K562 (cell line): ENCODE data around the gene NAT14. TPM values are rescaled to one million over a fixed set of nuclear protein-coding genes. Genes with fewer than 3 reads are reported as not detected.
A peak's percentile ranks its signal among the peaks of the same experiment; 100 is the strongest.

Experiments used
- CBFB ChIP-seq: sonication (generic); formaldehyde crosslinking; IDR thresholded peaks from 2 replicates; pipeline ENCODE4 v1.4.0; 2020; ENCODE audit warnings: mild to moderate bottlenecking, missing genetic modification reagents
- HNRNPL ChIP-seq: fragments of 200-400 bp; formaldehyde crosslinking; IDR thresholded peaks from 2 replicates; pipeline ENCODE4 v1.6.1; 2017; ENCODE audit warnings: low read depth, mild to moderate bottlenecking, low read length
- MCM2 ChIP-seq: fragments of 450-650 bp; IDR thresholded peaks from 2 replicates; pipeline ENCODE4 v1.6.1; 2017; ENCODE audit warnings: low read depth, mild to moderate bottlenecking
- NCOA6 ChIP-seq: fragments of 450-650 bp; IDR thresholded peaks from 2 replicates; pipeline ENCODE4 v1.6.1; 2017; ENCODE audit warnings: mild to moderate bottlenecking
- NFATC3 ChIP-seq: fragments of 450-650 bp; IDR thresholded peaks from 2 replicates; pipeline ENCODE4 v1.6.1; 2017; ENCODE audit warnings: mild to moderate bottlenecking
- POLR2AphosphoS5 ChIP-seq: IDR thresholded peaks from 2 replicates; pipeline ENCODE4 v1.6.1; 2011; ENCODE audit warnings: mild to moderate bottlenecking, low read depth, low read length, moderate library complexity; ENCODE audit not compliant: control insufficient read depth, insufficient read depth
- POLR3A ChIP-seq: IDR thresholded peaks from 2 replicates; pipeline ENCODE4 v1.6.1; 2011; ENCODE audit warnings: borderline replicate concordance, mild to moderate bottlenecking, moderate library complexity; ENCODE audit not compliant: insufficient read length, insufficient read depth; ENCODE audit errors: extremely low read depth
- SIX5 ChIP-seq, 2 experiments: IDR thresholded peaks; 2 replicates each; pipeline ENCODE4 v1.6.1; 2011; ENCODE audit warnings: low read length in 2 of 2, borderline replicate concordance in 1 of 2, low read depth in 1 of 2, mild to moderate bottlenecking in 1 of 2, moderate library complexity in 1 of 2; ENCODE audit not compliant: insufficient read depth in 1 of 2
- SMARCB1 ChIP-seq: IDR thresholded peaks from 2 replicates; pipeline ENCODE4 v1.6.1; 2011; ENCODE audit warnings: improper control_type of control experiment, low read depth; ENCODE audit not compliant: insufficient read length
- TEAD4 ChIP-seq, 2 experiments: sonication (generic) in 1 of 2; formaldehyde crosslinking in 1 of 2; IDR thresholded peaks; 2 replicates each; pipeline versions ENCODE4 v1.6.1 to v1.8.0; 2012 to 2022; ENCODE audit warnings: borderline replicate concordance in 1 of 2, inconsistent platforms in 1 of 2, low read length in 1 of 2, mild to moderate bottlenecking in 1 of 2, missing genetic modification reagents in 1 of 2
- ZEB2 ChIP-seq: fragments of 450-650 bp; IDR thresholded peaks from 2 replicates; pipeline ENCODE4 v1.6.1; 2016
- ZNF253 ChIP-seq: fragments of 250-450 bp; sonication (Bioruptor Pico); conservative IDR thresholded peaks from 2 replicates; pipeline ENCODE4 v1.6.1; 2021; ENCODE audit warnings: mild to moderate bottlenecking
- ZNF561 ChIP-seq: fragments of 450-650 bp; formaldehyde crosslinking; conservative IDR thresholded peaks from 2 replicates; pipeline ENCODE4 v1.4.0; 2020; ENCODE audit warnings: mild to moderate bottlenecking, moderate library complexity
- ZNF717 ChIP-seq: fragments of 250-450 bp; sonication (Bioruptor Pico); IDR thresholded peaks from 2 replicates; pipeline ENCODE4 v1.5.0; 2021
- polyA plus RNA-seq, 8 experiments: library from polyadenylated mRNA; depleted of rRNA in 4 of 8; stranded (reverse) in 5 of 8; unstranded in 3 of 8; fragments of >200 nt; fragmentation: Nextera tagmentation in 2 of 8; fragmentation: Illumina TruSeq in 1 of 8; extraction: Ambion mirVana in 2 of 8; extraction: Trizol in 1 of 8; gene quantifications; 2 replicates each; pipeline versions ENCODE4 v1.2.1 to v1.2.3, GENCODE V29; 2011 to 2014; ENCODE audit warnings: inconsistent platforms in 1 of 8, missing spikeins in 1 of 8
- total RNA-seq, 7 experiments: library from RNA; depleted of rRNA in 6 of 7; stranded (reverse); fragments of >200 nt in 6 of 7; fragmentation: Illumina TruSeq in 2 of 7; extraction: Trizol in 2 of 7; gene quantifications; 2 replicates each; pipeline versions ENCODE4 v1.2.1 to v1.2.3, GENCODE V29; 2011 to 2021; ENCODE audit warnings: low replicate concordance in 1 of 7
- TF ChIP-seq, protein P1 (sequence below): fragments of 450-650 bp; IDR thresholded peaks from 2 replicates; pipeline ENCODE4 v1.6.1; 2016; ENCODE audit warnings: mild to moderate bottlenecking
- TF ChIP-seq, protein P2 (sequence below): fragments of 250-450 bp; sonication (Bioruptor Pico); IDR thresholded peaks from 2 replicates; pipeline ENCODE4 v1.5.1; 2021; ENCODE audit warnings: mild to moderate bottlenecking
- TF ChIP-seq, protein P3 (sequence below): sonication (generic); formaldehyde crosslinking; IDR thresholded peaks from 2 replicates; pipeline ENCODE4 v1.8.0; 2022; ENCODE audit warnings: missing genetic modification reagents, mild to moderate bottlenecking, borderline replicate concordance
- TF ChIP-seq, protein P4 (sequence below): fragments of 250-450 bp; sonication (Bioruptor Pico); IDR thresholded peaks from 2 replicates; pipeline ENCODE4 v1.6.1; 2021; ENCODE audit warnings: mild to moderate bottlenecking
- TF ChIP-seq, protein P5 (sequence below): sonication (generic); IDR thresholded peaks from 2 replicates; pipeline ENCODE4 v1.6.1; 2016
- TF ChIP-seq, protein P6 (sequence below), 3 experiments: fragments of 200-800 bp in 1 of 3; sonication (Bioruptor generic) in 1 of 3; sonication (generic) in 1 of 3; formaldehyde crosslinking in 1 of 3; IDR thresholded peaks; 2 replicates each; pipeline versions ENCODE4 v1.6.1 to v1.8.0; 2016 to 2022; ENCODE audit warnings: mild to moderate bottlenecking in 2 of 3, missing compliant biosample characterization in 2 of 3, missing genetic modification characterization in 2 of 3, missing genetic modification reagents in 1 of 3

The NAT14 gene
- total and polyA plus RNA-seq, 9 of the 15 experiments (the other 6 are each of a cell fraction or from before 2014, with no cell fraction given), result 2.4 to 77.0 (median 26.7) TPM

DNA sequence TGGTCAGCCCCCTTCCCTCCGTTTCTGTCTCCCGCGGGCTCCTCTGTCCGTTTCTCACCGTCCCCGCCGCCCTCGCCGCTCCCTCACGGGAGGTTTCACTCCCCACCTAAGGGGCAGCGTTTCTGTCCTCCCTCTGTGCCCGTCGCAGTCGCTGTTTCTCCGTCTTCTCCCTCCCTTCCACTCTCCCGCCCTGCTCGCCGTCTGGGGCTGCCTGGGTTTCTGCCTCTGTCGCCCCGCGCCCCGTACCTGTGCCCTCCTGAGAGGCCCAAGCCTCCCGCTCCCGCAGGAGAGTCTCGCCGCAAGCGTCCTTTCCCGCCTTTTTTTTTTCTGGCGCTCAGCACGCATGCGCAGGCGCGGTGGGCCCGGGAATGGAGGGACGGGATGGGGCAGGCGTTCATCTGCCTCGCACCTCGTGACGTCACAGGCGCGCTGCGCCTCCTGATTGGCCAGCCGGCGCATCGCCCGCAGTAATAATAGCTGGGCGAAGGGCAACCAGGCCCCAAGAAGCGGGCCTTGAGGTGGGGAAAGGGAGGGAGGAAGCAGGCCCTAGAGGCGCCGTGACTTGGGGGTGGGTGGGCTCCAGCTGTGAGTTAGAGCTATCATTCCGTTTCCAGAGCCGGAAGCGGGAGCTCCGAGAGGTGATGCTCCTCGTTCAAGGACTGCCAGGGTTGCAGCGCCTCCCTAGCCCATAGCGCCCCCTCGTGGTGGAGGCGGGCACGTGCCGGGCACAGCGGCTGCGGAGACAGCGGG is 18.7 kb downstream of the NAT14 start (continued):
- TF ChIP-seq, protein P1, sequence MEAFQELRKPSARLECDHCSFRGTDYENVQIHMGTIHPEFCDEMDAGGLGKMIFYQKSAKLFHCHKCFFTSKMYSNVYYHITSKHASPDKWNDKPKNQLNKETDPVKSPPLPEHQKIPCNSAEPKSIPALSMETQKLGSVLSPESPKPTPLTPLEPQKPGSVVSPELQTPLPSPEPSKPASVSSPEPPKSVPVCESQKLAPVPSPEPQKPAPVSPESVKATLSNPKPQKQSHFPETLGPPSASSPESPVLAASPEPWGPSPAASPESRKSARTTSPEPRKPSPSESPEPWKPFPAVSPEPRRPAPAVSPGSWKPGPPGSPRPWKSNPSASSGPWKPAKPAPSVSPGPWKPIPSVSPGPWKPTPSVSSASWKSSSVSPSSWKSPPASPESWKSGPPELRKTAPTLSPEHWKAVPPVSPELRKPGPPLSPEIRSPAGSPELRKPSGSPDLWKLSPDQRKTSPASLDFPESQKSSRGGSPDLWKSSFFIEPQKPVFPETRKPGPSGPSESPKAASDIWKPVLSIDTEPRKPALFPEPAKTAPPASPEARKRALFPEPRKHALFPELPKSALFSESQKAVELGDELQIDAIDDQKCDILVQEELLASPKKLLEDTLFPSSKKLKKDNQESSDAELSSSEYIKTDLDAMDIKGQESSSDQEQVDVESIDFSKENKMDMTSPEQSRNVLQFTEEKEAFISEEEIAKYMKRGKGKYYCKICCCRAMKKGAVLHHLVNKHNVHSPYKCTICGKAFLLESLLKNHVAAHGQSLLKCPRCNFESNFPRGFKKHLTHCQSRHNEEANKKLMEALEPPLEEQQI, result no peak
- TF ChIP-seq ZNF717 (CRISPR knock-in tag), result no peak
- no peak for TF ChIP-seq HNRNPL
- no peak for TF ChIP-seq NFATC3
- TF ChIP-seq, protein P2, sequence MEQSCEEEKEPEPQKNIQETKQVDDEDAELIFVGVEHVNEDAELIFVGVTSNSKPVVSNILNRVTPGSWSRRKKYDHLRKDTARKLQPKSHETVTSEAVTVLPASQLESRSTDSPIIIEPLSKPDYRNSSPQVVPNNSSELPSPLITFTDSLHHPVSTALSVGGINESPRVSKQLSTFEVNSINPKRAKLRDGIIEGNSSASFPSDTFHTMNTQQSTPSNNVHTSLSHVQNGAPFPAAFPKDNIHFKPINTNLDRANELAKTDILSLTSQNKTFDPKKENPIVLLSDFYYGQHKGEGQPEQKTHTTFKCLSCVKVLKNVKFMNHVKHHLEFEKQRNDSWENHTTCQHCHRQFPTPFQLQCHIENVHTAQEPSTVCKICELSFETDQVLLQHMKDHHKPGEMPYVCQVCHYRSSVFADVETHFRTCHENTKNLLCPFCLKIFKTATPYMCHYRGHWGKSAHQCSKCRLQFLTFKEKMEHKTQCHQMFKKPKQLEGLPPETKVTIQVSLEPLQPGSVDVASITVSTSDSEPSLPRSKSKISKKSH, result no peak
- no peak for TF ChIP-seq ZEB2
- TF ChIP-seq, protein P3, sequence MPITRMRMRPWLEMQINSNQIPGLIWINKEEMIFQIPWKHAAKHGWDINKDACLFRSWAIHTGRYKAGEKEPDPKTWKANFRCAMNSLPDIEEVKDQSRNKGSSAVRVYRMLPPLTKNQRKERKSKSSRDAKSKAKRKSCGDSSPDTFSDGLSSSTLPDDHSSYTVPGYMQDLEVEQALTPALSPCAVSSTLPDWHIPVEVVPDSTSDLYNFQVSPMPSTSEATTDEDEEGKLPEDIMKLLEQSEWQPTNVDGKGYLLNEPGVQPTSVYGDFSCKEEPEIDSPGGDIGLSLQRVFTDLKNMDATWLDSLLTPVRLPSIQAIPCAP, result peak; percentile 99
- no peak; the same call in none of the 2 replicates for TF ChIP-seq TEAD4 (IDR thresholded peaks at IDR 0.05; ENCODE audit: low read length)
- peak; percentile 100 for TF ChIP-seq TEAD4 (CRISPR knock-in tag; IDR thresholded peaks at IDR 0.05; ENCODE audit: borderline replicate concordance)
- peak; percentile 96 for TF ChIP-seq CBFB (CRISPR knock-in tag)
- TF ChIP-seq ZNF561 (CRISPR knock-in tag), result no peak
- TF ChIP-seq NCOA6, result no peak
- TF ChIP-seq POLR2AphosphoS5, result no peak
- TF ChIP-seq, protein P4, sequence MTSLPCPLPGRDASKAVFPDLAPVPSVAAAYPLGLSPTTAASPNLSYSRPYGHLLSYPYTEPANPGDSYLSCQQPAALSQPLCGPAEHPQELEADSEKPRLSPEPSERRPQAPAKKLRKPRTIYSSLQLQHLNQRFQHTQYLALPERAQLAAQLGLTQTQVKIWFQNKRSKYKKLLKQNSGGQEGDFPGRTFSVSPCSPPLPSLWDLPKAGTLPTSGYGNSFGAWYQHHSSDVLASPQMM (CRISPR knock-in tag), result no peak
- no peak for TF ChIP-seq SMARCB1
- TF ChIP-seq, protein P5, sequence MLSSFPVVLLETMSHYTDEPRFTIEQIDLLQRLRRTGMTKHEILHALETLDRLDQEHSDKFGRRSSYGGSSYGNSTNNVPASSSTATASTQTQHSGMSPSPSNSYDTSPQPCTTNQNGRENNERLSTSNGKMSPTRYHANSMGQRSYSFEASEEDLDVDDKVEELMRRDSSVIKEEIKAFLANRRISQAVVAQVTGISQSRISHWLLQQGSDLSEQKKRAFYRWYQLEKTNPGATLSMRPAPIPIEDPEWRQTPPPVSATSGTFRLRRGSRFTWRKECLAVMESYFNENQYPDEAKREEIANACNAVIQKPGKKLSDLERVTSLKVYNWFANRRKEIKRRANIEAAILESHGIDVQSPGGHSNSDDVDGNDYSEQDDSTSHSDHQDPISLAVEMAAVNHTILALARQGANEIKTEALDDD, result no peak
- no peak for TF ChIP-seq ZNF253 (CRISPR knock-in tag)
- TF ChIP-seq, protein P6, sequence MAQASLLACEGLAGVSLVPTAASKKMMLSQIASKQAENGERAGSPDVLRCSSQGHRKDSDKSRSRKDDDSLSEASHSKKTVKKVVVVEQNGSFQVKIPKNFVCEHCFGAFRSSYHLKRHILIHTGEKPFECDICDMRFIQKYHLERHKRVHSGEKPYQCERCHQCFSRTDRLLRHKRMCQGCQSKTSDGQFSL (CRISPR knock-in tag; IDR thresholded peaks at IDR 0.05), result peak; percentile 94
- TF ChIP-seq, protein P6 (tag; IDR thresholded peaks at IDR 0.05), result no peak
- no peak for TF ChIP-seq SIX5 (IDR thresholded peaks at IDR 0.05; ENCODE audit: borderline replicate concordance in 1 of 2, insufficient read depth in 1 of 2, low read depth in 1 of 2, low read length in 2 of 2)
- no peak for TF ChIP-seq POLR3A
- no peak for TF ChIP-seq MCM2
